ENCODE data around the gene SATB2.

The SATB2 gene

DNA sequence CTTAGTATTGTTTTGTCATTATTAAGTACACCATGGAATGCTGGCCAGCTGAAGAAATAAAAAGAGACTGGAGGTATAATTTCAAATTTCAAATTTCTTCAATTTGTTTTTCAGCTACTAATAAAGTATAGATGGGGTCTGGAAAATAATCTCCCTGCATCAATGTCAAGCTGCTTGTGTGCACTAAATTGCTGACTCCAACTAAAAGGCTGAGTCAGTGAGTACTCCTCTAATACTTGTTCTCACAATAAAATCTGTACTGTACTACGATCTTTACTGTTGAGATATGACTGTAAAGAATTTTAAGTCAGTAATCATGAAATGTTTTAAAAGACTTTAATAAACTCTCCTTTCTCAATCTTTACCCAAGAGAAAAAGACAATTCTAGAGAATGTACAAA is 131.9 kb downstream of the SATB2 start:
- Histone ChIP-seq H3K27me3 (ENCODE audit: insufficient read depth, low read length) (no peaks in the 10 kb centered on the region), H3K9ac (ENCODE audit: low read length) (no peak overlapping the region), H3K36me3 (ENCODE audit: insufficient read depth, low read length) (peaks cover 93% of the 10 kb centered on the region), H3K9me3 (ENCODE audit: low read length) (no peaks in the 10 kb centered on the region), H3K4me2 (ENCODE audit: low read length) (no peak overlapping the region), H3K4me3 (ENCODE audit: low read depth, low read length, poor library complexity, severe bottlenecking) (no peak overlapping the region), H3K79me2 (ENCODE audit: insufficient read depth, low read length) (no peaks in the 10 kb centered on the region), H2AFZ (ENCODE audit: low read length) (no peak overlapping the region), H3K27ac (ENCODE audit: low read depth, low read length, poor library complexity, severe bottlenecking) (no peak overlapping the region), H3F3A (ENCODE audit: insufficient read depth, low read length) (no peaks in the 10 kb centered on the region), H4K20me1 (ENCODE audit: insufficient read depth, low read length) (no peaks in the 10 kb centered on the region), H3K4me1 (ENCODE audit: insufficient read depth, low read length, severe bottlenecking) (peaks cover 34% of the 10 kb centered on the region), H3K9me2 (ENCODE audit: low read depth, low read length) (no peaks in the 10 kb centered on the region)
- TF ChIP-seq CTCF (IDR thresholded peaks at IDR 0.05; ENCODE audit: low read length), result no peak
- no peak for TF ChIP-seq EZH2 (IDR thresholded peaks at IDR 0.05; ENCODE audit: borderline replicate concordance, low read length)

DNA sequence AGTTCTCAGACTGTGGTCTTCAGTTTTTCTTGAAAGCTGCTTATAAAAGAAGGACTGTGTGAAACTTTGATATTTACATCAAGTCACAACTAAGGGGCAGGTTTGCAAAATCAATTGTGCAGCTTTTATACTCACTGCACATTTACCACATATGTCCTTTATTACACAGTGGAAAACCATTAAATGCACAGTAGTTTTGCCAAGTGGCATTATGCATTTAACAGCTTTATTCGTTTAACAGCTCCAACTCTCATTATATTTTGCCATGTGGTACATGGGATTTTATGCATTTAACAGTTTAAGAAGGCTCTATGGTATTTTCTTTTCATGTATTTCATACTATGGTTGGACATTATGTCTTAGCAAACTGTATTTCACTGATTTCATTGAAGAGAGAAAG is 135.6 kb downstream of the SATB2 start:
- no peaks in the 10 kb centered on the region for H4K20me1 ChIP-seq (ENCODE audit: insufficient read depth, low read length)
- H3K9me3 ChIP-seq (ENCODE audit: low read length), result no peaks in the 10 kb centered on the region
- H3F3A ChIP-seq (ENCODE audit: insufficient read depth, low read length), result no peaks in the 10 kb centered on the region
- peaks cover 93% of the 10 kb centered on the region for H3K36me3 ChIP-seq (ENCODE audit: insufficient read depth, low read length)
- TF ChIP-seq CTCF (IDR thresholded peaks at IDR 0.05; ENCODE audit: low read length) (no peak), EZH2 (IDR thresholded peaks at IDR 0.05; ENCODE audit: borderline replicate concordance, low read length) (no peak)
- H3K4me1 ChIP-seq (ENCODE audit: insufficient read depth, low read length, severe bottlenecking), result peaks cover 19% of the 10 kb centered on the region
- H3K27me3 ChIP-seq (ENCODE audit: insufficient read depth, low read length), result no peaks in the 10 kb centered on the region
- no peak overlapping the region for H2AFZ ChIP-seq (ENCODE audit: low read length)
- H3K27ac ChIP-seq (ENCODE audit: low read depth, low read length, poor library complexity, severe bottlenecking), result no peak overlapping the region
- H3K9me2 ChIP-seq (ENCODE audit: low read depth, low read length), result no peaks in the 10 kb centered on the region
- H3K4me2 ChIP-seq (ENCODE audit: low read length), result no peak overlapping the region
- H3K9ac ChIP-seq (ENCODE audit: low read length), result no peak overlapping the region
- H3K4me3 ChIP-seq (ENCODE audit: low read depth, low read length, poor library complexity, severe bottlenecking), result no peak overlapping the region
- no peaks in the 10 kb centered on the region for H3K79me2 ChIP-seq (ENCODE audit: insufficient read depth, low read length)

- no peaks in the 10 kb centered on the region for H3K27me3 ChIP-seq (ENCODE audit: insufficient read depth, low read length)
- H3K27ac ChIP-seq (ENCODE audit: low read depth, low read length, poor library complexity, severe bottlenecking), result no peak overlapping the region
- no peak overlapping the region for H3K4me2 ChIP-seq (ENCODE audit: low read length)
- no peak overlapping the region for H3K9ac ChIP-seq (ENCODE audit: low read length)
- H4K20me1 ChIP-seq (ENCODE audit: insufficient read depth, low read length), result no peaks in the 10 kb centered on the region
- no peaks in the 10 kb centered on the region for H3F3A ChIP-seq (ENCODE audit: insufficient read depth, low read length)
- TF ChIP-seq EZH2 (IDR thresholded peaks at IDR 0.05; ENCODE audit: borderline replicate concordance, low read length), result no peak
- TF ChIP-seq CTCF (IDR thresholded peaks at IDR 0.05; ENCODE audit: low read length), result no peak
- H3K4me1 ChIP-seq (ENCODE audit: insufficient read depth, low read length, severe bottlenecking), result peaks cover 13% of the 10 kb centered on the region
- no peak overlapping the region for H3K4me3 ChIP-seq (ENCODE audit: low read depth, low read length, poor library complexity, severe bottlenecking)
- no peaks in the 10 kb centered on the region for H3K9me3 ChIP-seq (ENCODE audit: low read length)
- peaks cover 92% of the 10 kb centered on the region for H3K36me3 ChIP-seq (ENCODE audit: insufficient read depth, low read length)
- no peak overlapping the region for H2AFZ ChIP-seq (ENCODE audit: low read length)
- no peaks in the 10 kb centered on the region for H3K9me2 ChIP-seq (ENCODE audit: low read depth, low read length)
- H3K79me2 ChIP-seq (ENCODE audit: insufficient read depth, low read length), result no peaks in the 10 kb centered on the region
Observed at GRCh38 chr2:199317646-199318045, 140.1 kb downstream of the SATB2 start.

Measured in OCI-LY1 (cell line).